Activated CD4-positive, alpha-beta T cell treated with anti-CD3 and anti-CD28 coated beads, Interleukin-2, amount 50 U/mL, for 16 hours (primary cell): ENCODE measurements around the gene EGFL7.

Experiments
- DNase-seq: peaks from one replicate; pipeline ENCODE4 v3.0.0-alpha.2; 2020

EGFL7 gene

DNA sequence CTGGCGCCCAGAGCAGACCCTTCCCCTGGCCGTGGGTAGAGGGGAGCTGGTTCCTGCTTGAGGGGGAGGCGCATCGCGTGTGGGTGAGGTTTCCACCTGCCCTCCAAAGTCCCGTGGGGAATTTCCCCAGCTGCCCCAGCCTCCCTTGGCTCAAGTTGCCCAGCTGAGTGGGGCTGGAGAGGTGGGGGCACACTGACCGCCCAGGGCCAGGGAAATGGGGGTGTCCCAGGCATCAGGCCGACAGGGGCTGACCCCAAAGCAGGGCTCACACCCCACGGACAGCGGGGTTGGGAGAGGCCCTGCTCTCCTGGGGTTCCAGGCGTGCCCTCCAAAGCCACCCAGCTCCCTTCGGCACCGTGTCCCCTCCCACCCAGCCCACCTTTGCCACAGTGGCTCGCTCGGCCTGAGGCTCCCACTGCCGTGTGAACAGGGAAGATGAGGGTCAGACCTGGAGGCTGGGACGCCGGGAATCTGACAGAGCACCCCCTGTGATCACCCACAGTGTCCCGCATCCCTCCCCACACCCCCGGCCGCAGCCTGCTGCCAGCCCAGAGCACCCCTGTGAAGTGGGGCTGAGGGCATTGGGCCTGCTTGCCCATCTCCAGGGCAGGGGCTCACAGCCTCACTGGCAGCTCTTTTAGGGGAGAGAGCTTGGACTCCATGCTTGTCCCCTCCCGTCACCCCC lies 933 bp upstream of the EGFL7 start:
- no peak for DNase-seq

DNA sequence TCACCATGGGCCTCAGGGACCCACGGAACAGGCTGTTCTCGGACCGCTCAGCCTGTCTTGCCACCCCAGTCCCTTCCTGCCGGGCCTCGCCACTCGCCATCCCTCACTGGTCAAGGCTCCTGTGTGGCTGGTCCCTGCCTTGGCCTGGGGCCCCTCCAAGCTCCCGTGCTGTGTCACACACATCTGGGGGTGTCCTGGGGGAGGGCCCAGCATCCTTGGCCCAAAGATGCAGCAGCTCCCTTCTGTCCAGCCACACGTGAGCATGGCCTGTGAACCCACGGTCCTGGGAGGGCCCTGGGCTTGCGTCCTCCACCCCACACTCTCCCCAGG lies 425 bp upstream of the EGFL7 start:
- no peak for DNase-seq

DNA sequence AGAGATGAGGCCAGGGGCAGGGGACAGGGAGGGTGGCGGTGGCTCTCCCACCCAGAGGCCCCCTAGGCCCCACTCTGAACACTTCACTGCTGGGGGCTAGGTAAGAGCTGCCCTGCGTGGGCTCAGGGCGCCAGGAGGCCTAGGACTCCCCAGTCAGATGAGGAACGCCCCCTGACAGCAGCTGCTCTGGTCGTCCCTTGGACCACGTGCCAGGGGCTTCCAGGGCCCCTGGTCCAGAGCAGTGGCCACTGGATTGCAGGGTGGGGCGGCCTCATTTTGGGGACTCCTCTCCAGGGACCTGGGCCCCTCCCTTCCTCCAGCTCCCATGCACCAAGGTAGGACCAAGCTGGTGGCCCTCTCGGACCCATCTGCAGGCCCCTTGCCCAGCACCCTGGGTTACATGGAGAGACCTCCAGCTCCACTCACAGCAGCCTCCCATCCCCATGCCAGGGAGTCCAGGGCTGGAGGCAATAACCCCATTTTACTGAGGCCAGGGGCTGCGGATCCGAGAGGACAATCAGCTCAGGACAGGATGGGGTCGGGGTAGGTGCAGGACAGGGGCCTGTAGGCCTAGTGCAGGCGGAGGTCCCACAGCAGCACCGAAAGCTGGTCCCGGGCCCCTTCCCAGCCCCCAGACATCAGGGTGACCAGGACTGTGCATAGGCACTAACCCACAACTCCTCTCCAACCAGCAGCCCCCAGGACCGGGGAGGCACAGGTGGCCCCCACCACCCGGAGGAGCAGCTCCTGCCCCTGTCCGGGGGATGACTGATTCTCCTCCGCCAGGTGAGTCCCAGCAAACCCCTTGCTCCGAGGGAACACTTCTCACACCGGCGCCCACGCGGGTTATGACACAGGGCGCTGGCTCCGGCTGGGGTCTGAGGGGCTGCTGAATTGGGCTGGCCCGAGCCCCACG lies 1.5 kb downstream of the EGFL7 start:
- no peak for DNase-seq

DNA sequence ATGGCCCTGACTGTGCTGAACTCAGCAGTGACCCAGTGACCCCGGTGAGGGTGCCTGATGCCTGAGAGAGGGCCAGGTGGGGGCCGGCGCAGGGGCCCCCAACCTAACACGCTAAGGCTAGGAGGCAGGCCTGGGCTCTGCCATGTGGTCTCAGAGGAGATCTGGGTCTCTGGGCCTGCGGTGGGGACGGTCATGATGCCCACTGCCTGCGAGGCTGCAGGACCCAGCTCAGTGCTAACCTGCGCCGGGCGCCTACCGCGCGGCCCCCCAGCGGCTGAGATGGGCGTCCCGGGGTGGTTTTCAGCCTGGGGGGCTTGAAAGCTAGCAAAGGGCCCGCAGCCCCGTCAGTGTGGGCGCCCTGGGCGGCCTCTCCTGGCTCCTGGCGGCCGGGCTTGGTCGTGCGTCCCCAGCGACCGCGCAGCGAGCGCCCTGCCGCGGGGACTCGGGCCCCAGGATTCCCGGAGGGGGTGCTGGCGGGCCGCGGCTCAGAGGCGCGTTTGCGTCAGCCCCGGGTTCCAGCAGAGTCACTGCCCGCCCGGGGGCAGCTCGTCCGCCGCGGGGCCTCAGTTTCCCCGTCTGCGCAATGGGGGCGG lies 2.5 kb downstream of the EGFL7 start:
- no peak for DNase-seq

DNA sequence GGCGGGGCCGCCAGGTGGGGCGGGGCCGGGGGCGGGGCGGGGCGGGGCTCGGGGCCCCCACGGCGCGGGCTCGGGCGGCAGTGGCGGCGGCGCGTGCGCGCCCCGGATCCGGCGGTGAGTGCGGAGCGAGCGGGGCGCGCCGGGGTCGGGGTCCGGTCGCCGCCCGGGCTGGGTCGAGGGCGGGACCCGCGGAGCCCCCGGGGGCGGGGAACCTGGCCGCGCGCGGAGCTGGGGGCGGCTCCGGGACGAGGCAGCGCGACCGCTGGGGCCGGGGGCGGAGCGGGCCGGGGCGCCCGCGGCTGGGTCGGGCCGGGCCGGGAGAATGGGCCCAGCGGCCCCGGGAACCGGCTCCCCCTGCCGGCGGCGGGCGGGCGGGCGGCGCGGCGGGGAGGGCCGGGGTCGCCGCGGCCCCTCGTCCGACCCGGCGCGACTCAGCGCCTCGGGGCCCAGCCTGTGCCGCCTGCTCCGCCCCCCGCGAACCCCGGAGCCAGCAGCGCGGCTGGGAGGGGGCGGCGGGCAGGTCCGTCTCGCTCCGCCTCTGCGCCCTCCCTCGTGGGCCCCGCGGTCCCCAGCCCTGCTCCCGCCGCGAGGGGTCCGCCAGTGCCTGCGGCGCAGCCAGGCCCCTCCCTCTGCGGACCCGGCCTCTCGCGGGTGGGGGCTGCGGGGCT lies 3.1 kb downstream of the EGFL7 start:
- no peak for DNase-seq

DNA sequence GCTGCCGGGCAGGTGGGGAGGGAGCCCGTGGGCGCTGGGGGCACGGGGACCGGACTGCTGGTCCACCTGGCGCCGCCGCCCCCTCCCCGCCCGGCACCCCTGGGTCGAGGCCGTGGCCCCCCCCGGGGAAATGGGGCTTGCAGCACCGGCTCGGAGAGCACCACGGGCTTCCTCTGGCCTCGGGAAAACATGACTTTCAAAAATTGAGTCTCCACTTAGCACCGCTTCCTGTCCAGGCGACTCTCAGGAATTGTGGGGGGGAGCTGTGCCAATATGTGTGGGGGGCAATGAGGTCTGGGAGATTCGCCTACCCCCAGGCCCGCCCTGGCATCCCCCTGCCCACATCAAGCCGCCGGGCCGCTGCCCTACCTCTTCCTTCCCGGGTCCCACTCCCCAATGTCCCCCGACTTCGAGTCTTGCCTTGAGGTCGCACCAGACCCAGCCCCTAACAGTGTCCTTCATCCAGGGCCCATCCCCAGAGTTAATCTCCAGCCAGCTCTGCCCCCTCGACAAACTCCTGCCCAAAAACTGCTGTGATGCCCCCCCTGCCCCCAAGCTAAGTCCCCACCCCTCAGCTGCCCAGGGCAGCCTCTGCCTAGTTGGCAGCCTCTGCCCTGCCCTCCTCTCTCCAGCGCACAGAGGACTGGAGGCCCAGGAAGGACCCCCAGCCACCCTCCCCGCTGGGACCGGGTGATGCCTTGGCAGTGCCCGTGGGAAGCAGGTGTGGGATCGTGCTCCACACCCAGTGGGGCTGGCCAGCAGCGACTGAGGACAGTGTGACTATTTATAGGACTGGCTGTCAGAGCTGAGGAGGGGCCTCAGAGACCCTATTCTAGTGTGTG lies 3.9 kb downstream of the EGFL7 start:
- DNase-seq: no peak

DNA sequence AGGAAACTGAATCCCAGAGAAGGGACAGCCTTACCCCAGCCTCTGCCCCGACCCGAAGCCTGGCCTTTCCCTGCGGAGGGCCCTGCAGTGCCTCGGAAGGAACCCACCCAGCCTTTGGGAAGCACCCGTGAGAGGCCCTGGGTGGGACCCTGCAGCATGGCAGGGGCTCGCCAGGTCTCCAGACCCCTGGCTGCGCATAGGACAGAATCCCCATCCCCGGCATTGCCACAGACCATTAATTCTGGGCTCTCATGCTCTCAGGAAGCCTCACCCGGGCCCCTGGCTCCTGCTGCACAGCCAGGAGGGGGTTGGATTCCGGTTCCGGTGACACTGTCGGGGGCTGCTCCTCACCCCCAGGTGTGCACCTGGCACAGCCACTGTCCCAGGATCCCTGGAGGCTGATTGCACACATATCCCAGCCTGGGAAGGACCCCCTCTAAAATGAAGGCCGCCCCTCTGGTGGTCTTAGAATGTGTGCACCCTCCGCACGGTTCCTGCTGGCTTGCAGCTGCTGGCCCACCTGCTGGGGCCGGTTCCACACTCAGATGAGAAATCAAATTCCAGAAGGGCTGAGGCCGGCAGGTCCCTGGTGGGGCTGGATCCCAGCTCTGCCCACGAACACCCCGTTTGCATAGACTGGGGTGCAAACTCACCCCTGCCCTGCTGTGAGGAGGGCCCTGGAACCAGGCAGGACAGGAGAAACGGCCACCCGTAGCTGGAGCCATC lies 4.7 kb downstream of the EGFL7 start:
- DNase-seq: no peak

DNA sequence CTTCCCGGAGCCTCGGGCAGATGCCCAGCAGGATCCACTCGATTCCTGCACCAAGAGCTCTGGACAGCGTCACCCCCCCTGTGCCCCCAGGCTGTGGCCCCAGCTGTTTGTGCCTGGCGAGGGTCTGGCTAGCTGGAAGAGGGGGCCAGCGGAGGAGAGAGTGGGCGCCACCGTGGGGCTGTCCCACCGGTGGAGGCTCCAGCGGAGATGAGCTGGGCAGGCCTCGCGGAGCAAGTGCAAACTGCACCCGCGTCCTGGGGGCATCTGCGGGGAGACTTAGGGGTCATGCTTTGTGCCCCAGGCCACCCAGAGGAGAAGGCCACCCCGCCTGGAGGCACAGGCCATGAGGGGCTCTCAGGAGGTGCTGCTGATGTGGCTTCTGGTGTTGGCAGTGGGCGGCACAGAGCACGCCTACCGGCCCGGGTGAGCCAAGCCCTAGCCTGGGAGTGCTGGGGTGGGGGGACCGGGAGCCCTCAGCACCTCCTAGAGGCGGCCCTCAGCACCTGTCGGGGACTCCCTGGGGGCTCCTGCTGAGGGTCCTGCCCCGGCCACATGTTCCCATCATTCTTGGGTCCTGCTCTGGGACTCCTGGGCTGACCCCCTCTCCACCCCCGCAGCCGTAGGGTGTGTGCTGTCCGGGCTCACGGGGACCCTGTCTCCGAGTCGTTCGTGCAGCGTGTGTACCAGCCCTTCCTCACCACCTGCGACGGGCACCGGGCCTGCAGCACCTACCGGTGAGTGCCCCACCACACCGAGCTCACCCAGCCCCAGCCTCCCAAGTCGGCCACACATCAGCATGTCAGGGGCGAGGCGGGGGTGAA lies 5.4 kb downstream of the EGFL7 start:
- DNase-seq: no peak

DNA sequence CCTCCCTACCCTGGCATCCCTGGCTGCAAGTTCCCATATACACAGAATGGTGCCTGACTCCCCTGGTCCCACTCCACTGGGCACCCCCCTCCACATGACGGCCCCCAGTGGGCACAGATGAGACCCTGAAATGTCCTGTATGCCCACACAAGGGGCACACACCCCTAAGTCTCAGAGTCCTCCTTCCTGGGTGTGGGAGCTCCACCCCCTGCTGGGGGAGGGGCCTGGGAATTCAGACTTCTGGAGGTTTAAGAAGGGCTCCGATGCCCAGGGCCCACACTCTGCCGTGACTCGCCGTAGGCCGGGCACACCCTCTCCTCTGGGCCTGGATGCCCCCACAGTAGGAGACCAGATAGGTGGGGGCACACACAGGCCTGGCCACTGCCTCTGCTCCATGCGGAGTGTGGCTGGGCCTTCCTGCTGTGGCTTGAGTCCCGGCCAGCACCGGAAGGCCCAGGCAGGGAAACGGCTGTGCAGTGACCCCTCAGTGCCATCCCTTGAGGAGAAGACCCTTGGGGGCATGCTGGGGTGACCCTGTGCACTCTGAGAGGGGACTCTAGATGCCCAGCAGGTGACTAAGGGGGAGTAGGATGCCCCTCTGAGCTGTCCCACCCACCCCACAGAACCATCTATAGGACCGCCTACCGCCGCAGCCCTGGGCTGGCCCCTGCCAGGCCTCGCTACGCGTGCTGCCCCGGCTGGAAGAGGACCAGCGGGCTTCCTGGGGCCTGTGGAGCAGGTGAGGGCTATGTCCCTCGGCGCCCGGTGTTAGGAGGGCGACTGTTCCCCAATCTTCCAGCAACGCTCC lies 6.5 kb downstream of the EGFL7 start:
- no peak for DNase-seq

DNA sequence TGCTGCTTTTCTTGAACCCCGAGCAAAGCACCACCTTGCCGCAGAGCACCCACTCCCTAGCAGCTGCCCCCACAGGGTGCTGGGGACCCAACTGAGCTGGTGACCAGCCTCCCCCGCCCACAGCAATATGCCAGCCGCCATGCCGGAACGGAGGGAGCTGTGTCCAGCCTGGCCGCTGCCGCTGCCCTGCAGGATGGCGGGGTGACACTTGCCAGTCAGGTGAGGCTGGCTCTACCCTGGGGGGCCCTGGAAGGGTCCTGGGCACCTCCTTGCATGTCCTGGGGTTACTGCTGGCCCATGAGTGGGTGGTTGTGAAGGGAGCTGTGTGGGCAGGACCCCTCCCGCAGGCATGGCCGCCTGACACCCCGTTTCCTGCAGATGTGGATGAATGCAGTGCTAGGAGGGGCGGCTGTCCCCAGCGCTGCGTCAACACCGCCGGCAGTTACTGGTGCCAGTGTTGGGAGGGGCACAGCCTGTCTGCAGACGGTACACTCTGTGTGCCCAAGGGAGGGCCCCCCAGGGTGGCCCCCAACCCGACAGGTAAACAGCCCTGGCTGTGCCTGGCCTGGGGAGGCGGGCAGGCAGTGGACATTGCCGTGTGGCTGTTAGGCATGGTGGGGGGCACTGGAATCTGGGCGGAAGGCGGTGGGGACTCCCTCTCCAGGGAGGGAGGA lies 7.2 kb downstream of the EGFL7 start:
- DNase-seq: no peak

DNA sequence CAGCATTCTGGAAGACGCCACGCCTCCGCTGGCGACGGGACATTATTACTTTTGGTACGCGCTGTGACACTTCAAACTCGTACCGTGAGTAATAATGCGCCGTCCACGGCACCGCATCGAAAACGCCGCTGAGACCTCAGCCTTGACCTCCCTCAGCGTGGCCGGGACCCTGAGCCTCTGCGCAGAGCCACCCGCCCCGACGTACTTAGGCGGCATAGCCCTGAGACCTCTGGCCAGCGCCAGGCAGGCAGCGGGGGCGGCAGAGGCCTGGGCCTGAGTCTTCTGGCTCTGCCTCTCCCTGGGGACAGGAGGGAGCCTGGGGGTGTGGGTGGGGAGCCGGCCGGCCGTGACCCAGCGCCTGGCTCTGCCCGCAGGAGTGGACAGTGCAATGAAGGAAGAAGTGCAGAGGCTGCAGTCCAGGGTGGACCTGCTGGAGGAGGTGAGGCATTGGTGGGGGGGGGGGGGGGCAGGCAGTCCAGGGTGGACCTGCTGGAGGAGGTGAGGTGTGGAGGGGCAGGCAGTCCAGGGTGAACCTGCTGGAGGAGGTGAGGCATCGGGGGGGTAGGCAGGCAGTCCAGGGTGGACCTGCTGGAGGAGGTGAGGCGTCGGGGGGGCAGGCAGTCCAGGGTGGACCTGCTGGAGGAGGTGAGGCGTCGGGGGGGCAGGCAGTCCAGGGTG lies 8.0 kb downstream of the EGFL7 start:
- DNase-seq: no peak

DNA sequence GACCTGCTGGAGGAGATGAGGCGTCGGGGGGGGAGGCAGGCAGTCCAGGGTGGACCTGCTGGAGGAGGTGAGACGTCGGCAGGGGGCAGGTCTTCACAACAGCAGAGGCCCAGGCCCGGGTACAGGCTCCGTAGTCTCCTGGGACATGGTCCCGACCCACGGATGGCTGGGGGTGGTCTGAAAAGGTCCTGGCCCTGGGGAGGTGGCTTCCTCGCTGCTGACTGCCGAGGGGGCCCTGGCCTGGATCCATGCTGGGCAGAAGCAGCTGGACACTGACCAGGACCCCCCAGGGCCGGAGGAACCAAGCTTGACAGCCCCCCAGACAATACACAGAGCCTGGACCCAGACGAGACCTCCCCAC lies 8.5 kb downstream of the EGFL7 start:
- no peak for DNase-seq

DNA sequence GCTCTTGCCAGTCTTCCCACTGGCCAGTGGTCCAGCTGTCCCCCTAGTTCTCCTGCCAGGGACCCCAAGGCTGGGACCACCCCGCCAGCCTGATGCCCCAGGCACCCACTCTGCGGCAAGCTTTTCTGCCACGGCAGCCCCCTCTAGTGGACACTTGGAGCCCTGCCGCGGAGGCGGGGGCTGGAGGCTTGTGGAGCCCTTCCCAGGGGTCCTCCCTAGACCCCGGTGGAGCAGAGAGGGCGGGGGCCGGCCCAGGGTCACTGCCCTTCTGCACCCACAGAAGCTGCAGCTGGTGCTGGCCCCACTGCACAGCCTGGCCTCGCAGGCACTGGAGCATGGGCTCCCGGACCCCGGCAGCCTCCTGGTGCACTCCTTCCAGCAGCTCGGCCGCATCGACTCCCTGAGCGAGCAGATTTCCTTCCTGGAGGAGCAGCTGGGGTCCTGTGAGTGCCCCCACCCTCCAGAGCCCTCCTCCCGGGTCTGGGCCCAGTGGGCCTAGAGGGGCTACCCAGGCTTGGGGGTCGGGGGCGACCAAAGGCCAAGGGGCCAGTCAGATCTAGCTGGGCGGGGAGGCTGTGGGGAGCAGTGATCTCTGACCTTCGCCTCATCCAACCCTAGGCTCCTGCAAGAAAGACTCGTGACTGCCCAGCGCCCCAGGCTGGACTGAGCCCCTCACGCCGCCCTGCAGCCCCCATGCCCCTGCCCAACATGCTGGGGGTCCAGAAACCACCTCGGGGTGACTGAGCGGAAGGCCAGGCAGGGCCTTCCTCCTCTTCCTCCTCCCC lies 9.1 kb downstream of the EGFL7 start:
- peak; percentile 35 for DNase-seq

DNA sequence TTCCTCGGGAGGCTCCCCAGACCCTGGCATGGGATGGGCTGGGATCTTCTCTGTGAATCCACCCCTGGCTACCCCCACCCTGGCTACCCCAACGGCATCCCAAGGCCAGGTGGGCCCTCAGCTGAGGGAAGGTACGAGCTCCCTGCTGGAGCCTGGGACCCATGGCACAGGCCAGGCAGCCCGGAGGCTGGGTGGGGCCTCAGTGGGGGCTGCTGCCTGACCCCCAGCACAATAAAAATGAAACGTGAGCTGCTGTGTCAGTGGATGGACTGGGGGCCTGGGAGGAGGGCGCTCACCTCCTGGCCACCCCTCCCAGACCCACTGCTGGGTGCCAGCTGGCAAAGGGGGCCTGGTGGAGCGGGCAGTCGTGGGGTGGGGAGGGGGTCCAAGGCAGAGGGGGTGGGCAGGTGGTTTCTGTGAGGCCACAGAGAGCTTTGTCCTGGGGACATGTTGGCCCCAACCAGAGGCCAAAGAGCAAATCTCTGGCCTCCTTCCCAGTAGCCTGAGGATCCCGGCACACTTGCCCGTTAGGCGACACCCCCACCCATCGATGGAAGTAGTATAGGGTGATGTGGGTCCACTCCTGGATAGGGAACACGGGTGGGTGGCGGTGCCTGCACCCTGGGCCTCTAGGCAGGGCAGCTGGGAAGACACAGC lies 9.8 kb downstream of the EGFL7 start:
- DNase-seq: no peak

DNA sequence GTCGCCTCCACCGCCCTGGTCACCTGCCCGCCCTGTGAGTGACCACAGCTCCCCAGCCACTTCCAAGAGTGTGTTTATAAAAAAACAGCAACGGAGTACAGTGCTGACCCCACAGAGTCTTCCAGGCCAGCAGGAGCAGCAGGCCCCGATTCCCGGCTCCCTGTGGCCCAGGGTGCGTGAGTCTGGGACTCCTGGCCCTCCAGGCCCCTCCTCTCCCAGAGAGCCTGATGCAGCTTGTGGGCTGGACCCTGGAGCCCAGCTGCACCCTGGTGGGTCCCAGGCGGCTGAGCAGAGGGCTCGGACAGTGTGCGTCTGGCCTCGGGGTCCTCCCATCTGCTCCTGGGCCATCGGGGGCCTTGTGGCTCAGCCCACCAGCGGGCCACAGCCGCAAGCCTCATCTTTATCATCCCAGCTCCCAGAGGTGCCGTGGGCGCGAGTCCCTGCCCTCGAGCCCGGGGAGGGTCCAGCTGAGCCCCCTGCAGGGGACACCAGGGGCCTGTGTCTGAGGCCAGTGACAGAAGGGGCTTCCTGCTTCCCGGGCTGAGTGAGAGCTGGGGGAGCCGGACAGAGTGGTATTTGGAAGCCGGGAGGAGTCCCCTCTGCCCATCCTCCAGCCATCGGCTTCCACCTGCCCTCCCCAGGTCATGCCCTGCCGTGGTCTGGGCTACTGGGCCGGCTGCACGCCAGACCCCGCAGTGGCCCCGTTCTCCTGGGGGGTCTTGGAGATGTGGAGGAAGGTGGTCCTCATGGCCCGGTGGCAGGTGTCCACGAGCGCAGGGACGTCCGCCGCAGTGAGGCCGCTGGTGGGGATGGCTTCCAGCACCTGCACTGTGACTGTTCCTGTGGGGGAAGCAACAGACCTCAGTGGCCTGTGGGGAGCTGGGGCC lies 10.6 kb downstream of the EGFL7 start:
- DNase-seq: no peak

DNA sequence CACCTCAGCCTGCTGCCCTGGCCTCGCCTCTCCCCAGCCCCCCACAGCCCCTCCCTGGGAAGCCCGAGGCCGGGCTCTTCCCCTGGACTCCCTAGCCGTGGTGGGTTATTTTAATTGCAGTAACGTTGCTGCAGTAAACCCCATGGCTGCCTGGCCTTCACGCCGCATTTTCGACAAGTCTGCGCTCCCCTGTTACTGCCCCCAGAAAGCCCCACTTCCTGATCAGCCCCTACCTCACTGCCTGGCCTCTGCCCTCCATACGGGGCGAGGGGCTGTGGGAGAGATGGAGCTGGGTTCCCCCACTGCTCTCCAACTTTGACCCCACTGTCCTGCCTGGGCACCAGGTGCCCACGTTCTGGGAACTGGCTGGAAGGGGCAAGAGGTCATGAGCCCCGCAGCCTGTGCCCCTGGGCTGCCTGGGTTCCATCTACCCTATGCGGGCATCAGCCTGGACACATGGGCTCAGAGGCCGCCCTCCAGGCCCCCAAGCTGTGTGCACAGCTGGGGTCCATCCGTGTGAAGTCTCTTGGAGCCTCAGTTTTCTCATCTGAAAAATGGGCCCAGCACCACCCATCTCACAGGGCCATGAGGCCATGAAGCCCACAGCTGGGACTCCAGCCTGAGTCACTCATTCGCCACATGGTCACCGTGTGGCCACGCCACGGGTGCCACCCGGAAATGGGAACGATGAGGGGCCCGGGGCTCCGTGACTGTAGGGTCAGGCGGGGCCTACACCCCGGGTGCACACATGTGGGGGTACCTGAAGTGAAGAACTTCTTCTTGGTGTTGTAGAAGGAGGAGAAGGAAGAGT lies 11.5 kb downstream of the EGFL7 start:
- no peak for DNase-seq
